ENCODE data around the gene CRYGN.

GRCh38 chr7:151454932-151455530, 15.1 kb upstream of the CRYGN start:
- TF ChIP-seq CTCF (conservative IDR thresholded peaks at IDR 0.05 in 1 of 2, IDR thresholded peaks at IDR 0.05 in 1 of 2; ENCODE audit: extremely low read depth in 1 of 2, insufficient read depth in 1 of 2, low read depth in 1 of 2, low read length in 2 of 2) (no peak), EZH2 (IDR thresholded peaks at IDR 0.05; ENCODE audit: borderline replicate concordance, low read length) (no peak)
